Left ventricle myocardium inferior (tissue), 1 donor: ENCODE results near the gene RPS6KA2. TPM values are rescaled to one million over a fixed set of nuclear protein-coding genes. Genes with fewer than 3 reads are reported as not detected.

Source experiments
- DNase-seq: peaks from one replicate; pipeline ENCODE4 v3.0.0-alpha.2; 2020
- H3K27ac ChIP-seq: fragments of 200-600 bp; replicated peaks from 2 replicates; pipeline ENCODE4 v1.8.0; 2021
- H3K27me3 ChIP-seq: fragments of 200-600 bp; 2 replicates; pipeline ENCODE4 v1.8.0; 2021; ENCODE audit warnings: low read depth
- H3K36me3 ChIP-seq: fragments of 200-600 bp; 2 replicates; pipeline ENCODE4 v1.8.0; 2021
- H3K4me1 ChIP-seq: fragments of 200-600 bp; 2 replicates; pipeline ENCODE4 v1.8.0; 2021
- H3K4me3 ChIP-seq: fragments of 200-600 bp; 2 replicates; pipeline ENCODE4 v1.8.0; 2021; ENCODE audit warnings: mild to moderate bottlenecking, moderate library complexity
- H3K9me3 ChIP-seq: fragments of 200-600 bp; replicated peaks from 2 replicates; pipeline ENCODE4 v1.8.0; 2021
- intact Hi-C: fragments of 100-400 bp; cut with micrococcal nuclease; formaldehyde crosslinking; loops from one replicate; pipeline ENCODE4 v1.11.0; 2022
- total RNA-seq: library from RNA; stranded (reverse); fragmentation: NEBNext Ultra II Directional; extraction: Animal tissue kit (Norgen Biotek cat#: 25700); gene quantifications from one replicate; pipeline ENCODE4 v1.2.1, GENCODE V29; 2021
- TF ChIP-seq, protein P1 (sequence below): fragments of 200-600 bp; IDR thresholded peaks from 2 replicates; pipeline ENCODE4 v1.8.0; 2021; ENCODE audit warnings: antibody characterized with exemption, mild to moderate bottlenecking, borderline replicate concordance
- donor health status: DM: no; HTN: yes; CAD: no; lungs with severe emphysema.

The RPS6KA2 gene
- total RNA-seq, 1 donor from 2014 or later = 77.2 TPM

DNA sequence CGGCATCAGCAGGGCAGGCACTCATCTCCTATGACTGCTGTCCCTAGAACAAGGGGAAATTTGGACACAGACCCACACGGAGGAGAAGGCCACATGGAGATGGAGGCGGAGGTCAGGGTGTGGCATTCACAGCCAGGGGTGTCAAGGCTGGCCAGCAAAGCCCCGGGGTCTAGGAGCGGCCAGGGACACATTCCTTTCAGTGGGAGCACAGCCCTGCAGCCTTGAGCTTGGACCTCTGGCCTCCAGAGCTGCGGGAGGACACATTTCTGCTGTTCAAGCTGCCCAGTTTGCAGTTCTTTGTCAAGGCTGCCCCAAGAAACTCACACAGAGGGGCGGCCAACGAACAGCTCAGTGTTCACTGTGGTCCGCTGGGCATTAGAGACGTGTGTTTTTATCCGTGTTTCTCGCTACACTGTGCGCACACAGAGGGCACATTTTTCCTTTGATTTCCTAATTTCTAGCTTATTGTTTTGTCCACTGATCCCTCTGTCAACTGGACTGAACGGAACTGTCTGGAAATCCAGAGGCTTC lies 150.9 kb downstream of the RPS6KA2 start:
- intact Hi-C loops = no loop called here
- DNase-seq = no peak
- no peaks in the 10 kb centered on the region for H3K9me3 ChIP-seq

DNA sequence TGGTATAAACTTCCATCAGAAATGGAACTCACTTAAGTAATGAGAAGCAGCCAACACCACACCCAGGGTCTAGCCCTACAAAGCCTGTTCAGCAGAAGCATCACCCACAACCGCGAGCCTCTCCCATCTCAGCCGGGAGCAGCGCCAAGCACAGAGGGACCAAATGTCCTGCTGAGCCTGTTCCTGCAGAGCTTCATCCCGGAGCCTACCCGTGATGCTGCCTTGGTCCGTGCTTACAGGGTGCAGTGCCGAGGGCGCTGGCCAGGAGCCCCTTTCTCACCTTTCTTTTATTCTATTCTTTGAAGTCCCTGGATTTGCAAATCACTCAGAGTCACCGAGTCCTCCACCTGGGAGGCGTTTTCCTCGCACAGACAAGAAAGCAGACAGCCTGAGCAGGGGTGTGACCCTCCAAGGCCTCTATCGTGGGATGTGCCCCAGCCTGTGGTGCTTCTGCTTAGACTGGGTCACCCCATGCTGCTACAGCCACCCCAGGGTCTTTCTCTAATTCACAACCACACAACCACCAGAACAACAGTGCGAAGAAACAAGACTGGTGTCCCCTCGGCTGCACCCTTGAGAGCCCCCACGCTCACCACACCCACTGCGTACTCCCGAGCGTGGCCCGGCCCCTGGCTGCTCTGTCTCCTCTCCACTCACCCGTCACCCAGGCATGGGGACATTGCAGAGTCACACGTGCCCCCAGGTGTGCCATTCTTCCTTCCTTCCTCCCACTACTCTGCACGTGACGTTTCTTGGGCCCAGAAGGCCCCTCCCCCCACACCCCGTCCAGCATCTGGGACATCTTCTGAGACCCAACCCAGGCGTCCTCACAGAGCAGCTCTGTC lies 152.1 kb downstream of the RPS6KA2 start:
- Histone ChIP-seq H3K9me3 (no peaks in the 10 kb centered on the region), H3K4me3 (no peak overlapping the region), H3K27ac (no peak overlapping the region), H3K27me3 (no peaks in the 10 kb centered on the region), H3K36me3 (peaks cover 59% of the 10 kb centered on the region), H3K4me1 (no peaks in the 10 kb centered on the region)
- DNase-seq = no peak
- TF ChIP-seq, protein P1, sequence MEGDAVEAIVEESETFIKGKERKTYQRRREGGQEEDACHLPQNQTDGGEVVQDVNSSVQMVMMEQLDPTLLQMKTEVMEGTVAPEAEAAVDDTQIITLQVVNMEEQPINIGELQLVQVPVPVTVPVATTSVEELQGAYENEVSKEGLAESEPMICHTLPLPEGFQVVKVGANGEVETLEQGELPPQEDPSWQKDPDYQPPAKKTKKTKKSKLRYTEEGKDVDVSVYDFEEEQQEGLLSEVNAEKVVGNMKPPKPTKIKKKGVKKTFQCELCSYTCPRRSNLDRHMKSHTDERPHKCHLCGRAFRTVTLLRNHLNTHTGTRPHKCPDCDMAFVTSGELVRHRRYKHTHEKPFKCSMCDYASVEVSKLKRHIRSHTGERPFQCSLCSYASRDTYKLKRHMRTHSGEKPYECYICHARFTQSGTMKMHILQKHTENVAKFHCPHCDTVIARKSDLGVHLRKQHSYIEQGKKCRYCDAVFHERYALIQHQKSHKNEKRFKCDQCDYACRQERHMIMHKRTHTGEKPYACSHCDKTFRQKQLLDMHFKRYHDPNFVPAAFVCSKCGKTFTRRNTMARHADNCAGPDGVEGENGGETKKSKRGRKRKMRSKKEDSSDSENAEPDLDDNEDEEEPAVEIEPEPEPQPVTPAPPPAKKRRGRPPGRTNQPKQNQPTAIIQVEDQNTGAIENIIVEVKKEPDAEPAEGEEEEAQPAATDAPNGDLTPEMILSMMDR = no peak
- intact Hi-C loops = no loop called here

More for the DNA sequence above, 150.9 kb downstream of the RPS6KA2 start:
- no peak overlapping the region for H3K27ac ChIP-seq
- H3K36me3 ChIP-seq = peaks cover 52% of the 10 kb centered on the region
- TF ChIP-seq, protein P1 = no peak
- H3K4me1 ChIP-seq = no peaks in the 10 kb centered on the region
- H3K27me3 ChIP-seq = no peaks in the 10 kb centered on the region
- no peak overlapping the region for H3K4me3 ChIP-seq

DNA sequence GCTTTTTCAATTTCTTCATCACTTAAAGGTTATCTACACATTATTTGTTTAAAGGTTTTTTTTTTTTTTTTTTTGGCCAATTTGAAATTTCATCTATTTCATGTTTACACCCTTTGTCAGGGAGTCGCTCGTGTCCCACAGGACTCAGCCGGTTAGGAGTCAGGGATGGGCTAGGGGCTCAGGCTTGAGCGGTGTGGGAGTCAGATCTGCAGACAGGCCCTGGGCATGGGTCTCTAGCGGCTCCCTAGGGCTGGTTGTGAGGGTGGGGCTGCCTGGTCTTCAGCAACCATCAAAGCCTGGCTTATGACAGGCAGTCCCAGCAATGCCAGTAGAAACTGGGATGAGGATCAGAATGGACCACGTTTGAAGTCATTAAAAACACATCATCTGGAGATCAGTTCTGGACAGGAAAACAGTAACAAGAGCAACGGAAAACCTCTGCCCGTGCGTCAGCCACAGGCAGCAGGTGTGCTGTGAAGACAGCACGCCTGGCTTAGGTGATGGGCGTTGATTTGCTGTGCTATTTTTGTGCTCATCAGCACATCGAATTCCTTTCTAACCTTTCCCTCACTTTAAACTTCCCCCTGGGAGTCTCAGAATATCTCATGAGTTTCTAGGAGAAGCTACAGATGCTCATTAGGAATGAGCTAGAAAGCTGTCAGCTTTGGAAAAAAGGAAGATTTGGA lies 153.0 kb downstream of the RPS6KA2 start:
- no peaks in the 10 kb centered on the region for H3K4me1 ChIP-seq
- DNase-seq = no peak
- no peak overlapping the region for H3K4me3 ChIP-seq
- H3K27me3 ChIP-seq = no peaks in the 10 kb centered on the region
- H3K9me3 ChIP-seq = no peaks in the 10 kb centered on the region
- TF ChIP-seq, protein P1 = no peak
- intact Hi-C loops = no loop called here
- H3K27ac ChIP-seq = no peak overlapping the region
- H3K36me3 ChIP-seq = peaks cover 58% of the 10 kb centered on the region

DNA sequence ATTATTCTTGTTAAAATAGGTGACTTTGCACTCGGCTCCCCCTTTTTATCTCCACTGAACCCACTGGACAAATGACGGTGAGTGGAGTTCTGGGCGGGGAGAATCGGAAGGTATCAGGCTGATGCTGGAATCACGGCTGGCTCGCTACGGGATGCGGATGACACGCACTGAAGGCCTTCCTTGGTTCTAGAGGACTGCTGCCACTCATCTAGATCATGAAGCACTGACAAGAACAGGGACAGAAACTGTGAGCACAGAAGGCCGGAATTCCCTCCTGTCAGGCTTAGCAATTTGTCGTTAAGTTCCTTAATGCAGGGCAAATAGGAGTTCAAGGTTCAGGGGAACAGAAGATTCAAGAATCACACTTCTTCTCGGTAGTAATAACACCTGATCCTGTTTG lies 154.4 kb downstream of the RPS6KA2 start:
- intact Hi-C loops = no loop called here
- Histone ChIP-seq H3K4me1 (no peaks in the 10 kb centered on the region), H3K4me3 (no peak overlapping the region), H3K9me3 (no peaks in the 10 kb centered on the region), H3K27me3 (no peaks in the 10 kb centered on the region), H3K36me3 (peaks cover 56% of the 10 kb centered on the region), H3K27ac (no peak overlapping the region)
- TF ChIP-seq, protein P1 = no peak
- no peak for DNase-seq

DNA sequence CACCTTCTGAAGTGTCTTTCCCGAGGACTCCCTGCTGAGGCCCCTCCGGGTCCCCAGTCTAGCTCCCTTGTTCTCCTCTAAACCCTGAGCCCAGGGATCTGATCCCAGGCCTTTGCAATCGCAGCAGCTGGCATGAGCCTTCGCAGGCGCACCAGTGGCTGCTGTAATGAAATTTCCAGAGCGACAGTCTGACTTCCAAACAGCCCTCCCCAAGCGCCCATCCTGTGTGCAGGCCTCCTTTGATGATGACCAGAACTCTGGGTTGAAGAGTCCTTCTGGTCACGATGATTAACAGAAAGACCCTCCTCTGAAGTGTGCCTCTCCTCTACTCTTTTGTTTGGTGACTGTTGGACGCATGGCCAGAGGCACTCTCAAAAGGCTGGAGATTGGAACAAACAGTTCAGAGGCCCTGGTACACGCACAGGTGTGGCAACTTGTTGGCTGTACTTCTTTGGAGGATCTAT lies 155.2 kb downstream of the RPS6KA2 start:
- peaks cover 52% of the 10 kb centered on the region for H3K36me3 ChIP-seq
- no peak for DNase-seq
- no peak overlapping the region for H3K4me3 ChIP-seq
- TF ChIP-seq, protein P1 = no peak
- no peaks in the 10 kb centered on the region for H3K4me1 ChIP-seq
- H3K9me3 ChIP-seq = no peaks in the 10 kb centered on the region
- no peak overlapping the region for H3K27ac ChIP-seq
- intact Hi-C loops = no loop called here
- no peaks in the 10 kb centered on the region for H3K27me3 ChIP-seq
